Measurements from ENCODE around the gene INTS11. TPM values are rescaled to one million over a fixed set of nuclear protein-coding genes. Genes with fewer than 3 reads are reported as not detected.

The INTS11 gene
- total and polyA plus RNA-seq, 4 donors = 26.3 to 40.5 (median 34.5) TPM

DNA sequence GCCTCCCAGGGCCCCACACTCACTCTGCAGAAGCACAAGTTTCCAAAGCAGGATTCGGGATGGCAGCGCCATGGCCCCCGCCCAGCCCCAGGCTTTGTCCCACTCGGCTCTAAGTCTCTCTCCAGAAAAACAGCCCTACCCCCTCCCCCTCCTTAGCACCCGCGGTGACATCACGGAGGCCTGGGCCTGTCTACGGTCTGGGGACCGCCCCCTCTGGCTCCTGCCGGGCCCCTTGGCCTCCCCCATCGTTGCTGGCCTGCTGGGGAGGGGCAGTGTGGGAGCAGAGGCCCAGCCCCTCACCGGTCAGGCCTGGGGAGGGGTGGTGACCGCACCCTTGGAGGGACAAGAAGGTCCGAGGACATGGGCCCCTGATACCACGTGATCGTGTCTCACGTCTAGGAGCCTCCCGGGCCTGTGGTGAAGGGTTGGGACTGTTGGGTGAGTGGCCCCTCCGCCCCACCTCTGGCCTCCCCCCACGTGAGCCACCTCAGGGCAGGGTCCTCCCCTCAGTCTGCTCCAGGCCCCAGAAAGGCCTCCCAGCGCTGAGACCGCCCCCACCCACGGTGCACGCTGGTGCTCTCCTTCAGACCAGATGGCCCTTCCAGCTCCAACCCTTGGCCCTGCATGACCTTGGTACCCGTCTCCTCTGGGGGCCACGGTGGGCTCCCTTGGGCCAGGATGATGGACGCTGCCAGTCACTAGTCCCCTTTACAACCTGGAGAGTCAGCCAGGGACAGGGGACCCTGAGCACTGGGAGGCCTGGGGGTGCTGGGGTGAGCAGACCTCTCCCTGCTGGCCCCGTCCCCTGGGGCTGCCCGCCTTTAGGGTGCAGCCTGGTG lies 34.2 kb upstream of the INTS11 start, which contains the start of gene MXRA8:
Gene MXRA8, minus strand, starts transcription at position 123 of the 839 bp plus-strand sequence. Its CDS starts 51 bp downstream, at position 72.
- Histone ChIP-seq H3K36me3 (ENCODE audit: control insufficient read depth in 4 of 4, insufficient read depth in 3 of 4, low read depth in 1 of 4, low read length in 3 of 4) (no peaks in the 10 kb centered on the region), H3K9me3 (ENCODE audit: control insufficient read depth in 4 of 4, low read length in 3 of 4) (no peaks in the 10 kb centered on the region), H3K4me3 (ENCODE audit: low read depth in 1 of 3, low read length in 3 of 3) (peak within 1 kb of the TSS in 1 of 3 donors; percentile 37), H3K27ac (ENCODE audit: low read depth in 1 of 2, low read length in 2 of 2) (peak within 1 kb of the TSS; percentile 25 to 63), H3K27me3 (ENCODE audit: control insufficient read depth in 4 of 4, insufficient read depth in 4 of 4, low read length in 3 of 4) (no peaks in the 10 kb centered on the region), H3K4me1 (ENCODE audit: control insufficient read depth in 4 of 4, insufficient read depth in 4 of 4, low read length in 3 of 4) (peaks cover 0 to 11% (median 2%) of the 10 kb centered on the region in 4 donors), H3K9ac (ENCODE audit: low read depth in 1 of 2, low read length in 2 of 2) (no peak within 1 kb of the TSS)
- TF ChIP-seq NR2F2 (IDR thresholded peaks at IDR 0.05) (peak; percentile 23), HNF4G (IDR thresholded peaks at IDR 0.05) (no peak)
- DNase-seq (ENCODE audit: low spot score) = no peak
- WGBS = 45% methylated on average over 29 of the region's 29 CpGs

DNA sequence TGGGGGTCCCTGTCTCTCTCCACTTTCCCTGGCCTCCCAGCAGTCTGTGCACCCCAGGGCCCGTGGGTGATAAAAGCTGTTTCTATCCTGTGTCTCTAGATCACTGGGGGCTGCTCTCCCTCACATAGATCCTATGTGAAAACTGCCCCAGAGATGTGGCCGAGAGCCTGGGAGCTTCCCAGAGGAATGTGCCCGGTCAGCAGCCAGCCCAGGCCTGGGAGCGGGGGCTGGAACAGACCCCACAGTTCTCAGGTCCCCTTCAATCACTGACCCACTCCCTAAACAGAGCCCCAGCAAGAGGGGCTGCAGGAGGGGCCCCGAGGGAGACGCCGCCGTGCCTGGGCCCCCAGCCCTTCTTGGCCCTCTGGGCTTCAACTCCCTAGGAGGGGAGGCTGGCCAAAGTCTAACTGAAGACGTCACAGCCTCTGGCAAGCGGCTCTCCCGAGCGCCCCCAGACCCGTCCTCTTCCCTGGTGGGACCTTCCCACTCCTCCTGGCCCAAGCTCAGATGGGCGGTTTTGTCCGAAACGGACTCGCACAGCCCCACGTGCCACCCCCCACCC lies 33.5 kb upstream of the INTS11 start:
- no peak for DNase-seq (ENCODE audit: low spot score)
- TF ChIP-seq TAF1 (conservative IDR thresholded peaks at IDR 0.05) (no peak), SP1 (IDR thresholded peaks at IDR 0.05) (no peak), RAD21 (IDR thresholded peaks at IDR 0.05) (no peak), HNF4A (conservative IDR thresholded peaks at IDR 0.05) (no peak), GABPA (IDR thresholded peaks at IDR 0.05 in 1 of 2, conservative IDR thresholded peaks at IDR 0.05 in 1 of 2) (no peak), FOXA2 (IDR thresholded peaks at IDR 0.05) (no peak), YY1 (IDR thresholded peaks at IDR 0.05) (no peak), JUND (IDR thresholded peaks at IDR 0.05) (no peak), EGR1 (IDR thresholded peaks at IDR 0.05; ENCODE audit: low read depth in 2 of 2) (no peak)
- TF ChIP-seq, protein P1, sequence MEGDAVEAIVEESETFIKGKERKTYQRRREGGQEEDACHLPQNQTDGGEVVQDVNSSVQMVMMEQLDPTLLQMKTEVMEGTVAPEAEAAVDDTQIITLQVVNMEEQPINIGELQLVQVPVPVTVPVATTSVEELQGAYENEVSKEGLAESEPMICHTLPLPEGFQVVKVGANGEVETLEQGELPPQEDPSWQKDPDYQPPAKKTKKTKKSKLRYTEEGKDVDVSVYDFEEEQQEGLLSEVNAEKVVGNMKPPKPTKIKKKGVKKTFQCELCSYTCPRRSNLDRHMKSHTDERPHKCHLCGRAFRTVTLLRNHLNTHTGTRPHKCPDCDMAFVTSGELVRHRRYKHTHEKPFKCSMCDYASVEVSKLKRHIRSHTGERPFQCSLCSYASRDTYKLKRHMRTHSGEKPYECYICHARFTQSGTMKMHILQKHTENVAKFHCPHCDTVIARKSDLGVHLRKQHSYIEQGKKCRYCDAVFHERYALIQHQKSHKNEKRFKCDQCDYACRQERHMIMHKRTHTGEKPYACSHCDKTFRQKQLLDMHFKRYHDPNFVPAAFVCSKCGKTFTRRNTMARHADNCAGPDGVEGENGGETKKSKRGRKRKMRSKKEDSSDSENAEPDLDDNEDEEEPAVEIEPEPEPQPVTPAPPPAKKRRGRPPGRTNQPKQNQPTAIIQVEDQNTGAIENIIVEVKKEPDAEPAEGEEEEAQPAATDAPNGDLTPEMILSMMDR (IDR thresholded peaks at IDR 0.05; ENCODE audit: low read depth, low read length, missing input control) = no peak
- TF ChIP-seq, protein P2, sequence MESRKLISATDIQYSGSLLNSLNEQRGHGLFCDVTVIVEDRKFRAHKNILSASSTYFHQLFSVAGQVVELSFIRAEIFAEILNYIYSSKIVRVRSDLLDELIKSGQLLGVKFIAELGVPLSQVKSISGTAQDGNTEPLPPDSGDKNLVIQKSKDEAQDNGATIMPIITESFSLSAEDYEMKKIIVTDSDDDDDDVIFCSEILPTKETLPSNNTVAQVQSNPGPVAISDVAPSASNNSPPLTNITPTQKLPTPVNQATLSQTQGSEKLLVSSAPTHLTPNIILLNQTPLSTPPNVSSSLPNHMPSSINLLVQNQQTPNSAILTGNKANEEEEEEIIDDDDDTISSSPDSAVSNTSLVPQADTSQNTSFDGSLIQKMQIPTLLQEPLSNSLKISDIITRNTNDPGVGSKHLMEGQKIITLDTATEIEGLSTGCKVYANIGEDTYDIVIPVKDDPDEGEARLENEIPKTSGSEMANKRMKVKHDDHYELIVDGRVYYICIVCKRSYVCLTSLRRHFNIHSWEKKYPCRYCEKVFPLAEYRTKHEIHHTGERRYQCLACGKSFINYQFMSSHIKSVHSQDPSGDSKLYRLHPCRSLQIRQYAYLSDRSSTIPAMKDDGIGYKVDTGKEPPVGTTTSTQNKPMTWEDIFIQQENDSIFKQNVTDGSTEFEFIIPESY (IDR thresholded peaks at IDR 0.05) = no peak
- TF ChIP-seq, protein P3, sequence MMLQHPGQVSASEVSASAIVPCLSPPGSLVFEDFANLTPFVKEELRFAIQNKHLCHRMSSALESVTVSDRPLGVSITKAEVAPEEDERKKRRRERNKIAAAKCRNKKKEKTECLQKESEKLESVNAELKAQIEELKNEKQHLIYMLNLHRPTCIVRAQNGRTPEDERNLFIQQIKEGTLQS (IDR thresholded peaks at IDR 0.05) = no peak
- TF ChIP-seq, protein P4, sequence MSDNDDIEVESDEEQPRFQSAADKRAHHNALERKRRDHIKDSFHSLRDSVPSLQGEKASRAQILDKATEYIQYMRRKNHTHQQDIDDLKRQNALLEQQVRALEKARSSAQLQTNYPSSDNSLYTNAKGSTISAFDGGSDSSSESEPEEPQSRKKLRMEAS (IDR thresholded peaks at IDR 0.05) = no peak
- TF ChIP-seq, protein P5, sequence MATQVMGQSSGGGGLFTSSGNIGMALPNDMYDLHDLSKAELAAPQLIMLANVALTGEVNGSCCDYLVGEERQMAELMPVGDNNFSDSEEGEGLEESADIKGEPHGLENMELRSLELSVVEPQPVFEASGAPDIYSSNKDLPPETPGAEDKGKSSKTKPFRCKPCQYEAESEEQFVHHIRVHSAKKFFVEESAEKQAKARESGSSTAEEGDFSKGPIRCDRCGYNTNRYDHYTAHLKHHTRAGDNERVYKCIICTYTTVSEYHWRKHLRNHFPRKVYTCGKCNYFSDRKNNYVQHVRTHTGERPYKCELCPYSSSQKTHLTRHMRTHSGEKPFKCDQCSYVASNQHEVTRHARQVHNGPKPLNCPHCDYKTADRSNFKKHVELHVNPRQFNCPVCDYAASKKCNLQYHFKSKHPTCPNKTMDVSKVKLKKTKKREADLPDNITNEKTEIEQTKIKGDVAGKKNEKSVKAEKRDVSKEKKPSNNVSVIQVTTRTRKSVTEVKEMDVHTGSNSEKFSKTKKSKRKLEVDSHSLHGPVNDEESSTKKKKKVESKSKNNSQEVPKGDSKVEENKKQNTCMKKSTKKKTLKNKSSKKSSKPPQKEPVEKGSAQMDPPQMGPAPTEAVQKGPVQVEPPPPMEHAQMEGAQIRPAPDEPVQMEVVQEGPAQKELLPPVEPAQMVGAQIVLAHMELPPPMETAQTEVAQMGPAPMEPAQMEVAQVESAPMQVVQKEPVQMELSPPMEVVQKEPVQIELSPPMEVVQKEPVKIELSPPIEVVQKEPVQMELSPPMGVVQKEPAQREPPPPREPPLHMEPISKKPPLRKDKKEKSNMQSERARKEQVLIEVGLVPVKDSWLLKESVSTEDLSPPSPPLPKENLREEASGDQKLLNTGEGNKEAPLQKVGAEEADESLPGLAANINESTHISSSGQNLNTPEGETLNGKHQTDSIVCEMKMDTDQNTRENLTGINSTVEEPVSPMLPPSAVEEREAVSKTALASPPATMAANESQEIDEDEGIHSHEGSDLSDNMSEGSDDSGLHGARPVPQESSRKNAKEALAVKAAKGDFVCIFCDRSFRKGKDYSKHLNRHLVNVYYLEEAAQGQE (IDR thresholded peaks at IDR 0.05) = no peak
- Histone ChIP-seq H3K27ac (ENCODE audit: low read depth in 1 of 2, low read length in 2 of 2) (peak overlapping the region; percentile 25 to 63), H3K9me3 (ENCODE audit: control insufficient read depth in 4 of 4, low read length in 3 of 4) (no peaks in the 10 kb centered on the region), H3K27me3 (ENCODE audit: control insufficient read depth in 4 of 4, insufficient read depth in 4 of 4, low read length in 3 of 4) (no peaks in the 10 kb centered on the region), H3K4me1 (ENCODE audit: control insufficient read depth in 4 of 4, insufficient read depth in 4 of 4, low read length in 3 of 4) (peaks cover 0 to 11% (median 4%) of the 10 kb centered on the region in 4 donors), H3K9ac (ENCODE audit: low read depth in 1 of 2, low read length in 2 of 2) (no peak overlapping the region), H3K36me3 (ENCODE audit: control insufficient read depth in 4 of 4, insufficient read depth in 3 of 4, low read depth in 1 of 4, low read length in 3 of 4) (no peaks in the 10 kb centered on the region), H3K4me3 (ENCODE audit: low read depth in 1 of 3, low read length in 3 of 3) (peak overlapping the region in 1 of 3 donors; percentile 37)
- 30% methylated on average over 18 of the region's 18 CpGs for WGBS

Data from liver (tissue), 9 donors.